ENCODE measurements around the gene TOP3B.
A peak's percentile ranks its signal among the peaks of the same experiment; 100 is the strongest.

The TOP3B gene

GRCh38 chr22:21936151-21936775 is 46.3 kb downstream of the TOP3B start:
- in situ Hi-C loops (cut with HindIII; ENCODE audit: low pct_ligation_motif_present, low sequenced_read_pairs) = loop anchor here (25.0 kb wide), 1 partner anchor 224 kb away; no protein-coding TSS in a partner anchor

GRCh38 chr22:21933910-21934309 is 48.7 kb downstream of the TOP3B start:
- peaks cover 51% of the 10 kb centered on the region for H3K36me3 ChIP-seq (replicated peaks)
- no peak for DNase-seq
- H3K27me3 ChIP-seq (replicated peaks) = no peaks in the 10 kb centered on the region
- no peak overlapping the region for H3K27ac ChIP-seq
- in situ Hi-C loops (cut with HindIII; ENCODE audit: low pct_ligation_motif_present, low sequenced_read_pairs) = loop anchor here (25.0 kb wide), 1 partner anchor 222 kb away; no protein-coding TSS in a partner anchor
- no peak overlapping the region for H3K4me3 ChIP-seq (ENCODE audit: low read depth, low read length)
- no peak for TF ChIP-seq CTCF (IDR thresholded peaks at IDR 0.05; ENCODE audit: low read depth, low read length, missing control alignments)

More at GRCh38 chr22:21936151-21936775, 46.3 kb downstream of the TOP3B start:
- H3K27me3 ChIP-seq (replicated peaks) = no peaks in the 10 kb centered on the region
- peak overlapping the region; percentile 79 for H3K27ac ChIP-seq
- DNase-seq = no peak
- H3K4me3 ChIP-seq (ENCODE audit: low read depth, low read length) = no peak overlapping the region
- peaks cover 27% of the 10 kb centered on the region for H3K36me3 ChIP-seq (replicated peaks)
- no peak for TF ChIP-seq CTCF (IDR thresholded peaks at IDR 0.05; ENCODE audit: low read depth, low read length, missing control alignments)

GRCh38 chr22:21933413-21933812 is 49.2 kb downstream of the TOP3B start:
- Histone ChIP-seq H3K4me3 (ENCODE audit: low read depth, low read length) (no peak overlapping the region), H3K36me3 (replicated peaks) (peaks cover 56% of the 10 kb centered on the region), H3K27ac (no peak overlapping the region), H3K27me3 (replicated peaks) (no peaks in the 10 kb centered on the region)
- no peak for DNase-seq
- in situ Hi-C loops (cut with HindIII; ENCODE audit: low pct_ligation_motif_present, low sequenced_read_pairs) = loop anchor here (25.0 kb wide), 1 partner anchor 221 kb away; no protein-coding TSS in a partner anchor
- no peak for TF ChIP-seq CTCF (IDR thresholded peaks at IDR 0.05; ENCODE audit: low read depth, low read length, missing control alignments)

- Histone ChIP-seq H3K36me3 (replicated peaks) (peaks cover 59% of the 10 kb centered on the region), H3K4me3 (ENCODE audit: low read depth, low read length) (no peak overlapping the region), H3K27ac (no peak overlapping the region), H3K27me3 (replicated peaks) (no peaks in the 10 kb centered on the region)
- in situ Hi-C loops (cut with HindIII; ENCODE audit: low pct_ligation_motif_present, low sequenced_read_pairs) = loop anchor here (25.0 kb wide), 1 partner anchor 220 kb away; no protein-coding TSS in a partner anchor
- DNase-seq = no peak
- no peak for TF ChIP-seq CTCF (IDR thresholded peaks at IDR 0.05; ENCODE audit: low read depth, low read length, missing control alignments)
Observed at GRCh38 chr22:21932347-21932746, 50.2 kb downstream of the TOP3B start.

- in situ Hi-C loops (cut with HindIII; ENCODE audit: low pct_ligation_motif_present, low sequenced_read_pairs) = loop anchor here (25.0 kb wide), 1 partner anchor 219 kb away; no protein-coding TSS in a partner anchor
- H3K27me3 ChIP-seq (replicated peaks) = no peaks in the 10 kb centered on the region
- DNase-seq = no peak
- no peak overlapping the region for H3K27ac ChIP-seq
- no peak overlapping the region for H3K4me3 ChIP-seq (ENCODE audit: low read depth, low read length)
- TF ChIP-seq CTCF (IDR thresholded peaks at IDR 0.05; ENCODE audit: low read depth, low read length, missing control alignments) = no peak
- H3K36me3 ChIP-seq (replicated peaks) = peaks cover 56% of the 10 kb centered on the region
Observed at GRCh38 chr22:21931056-21931455, 51.5 kb downstream of the TOP3B start.
